Measurements from ENCODE around the gene PSMB3. TPM values are rescaled to one million over a fixed set of nuclear protein-coding genes. Genes with fewer than 3 reads are reported as not detected.

Gene PSMB3
- total and polyA plus RNA-seq, 9 of the 15 experiments (the other 6 are each of a cell fraction or from before 2014, with no cell fraction given): 460 to 2,775 (median 574) TPM

GRCh38 chr17:38733982-38734973, 18.3 kb upstream of the PSMB3 start:
- Histone ChIP-seq H2AFZ (ENCODE audit: low read depth, low read length) (no peak overlapping the region), H3K4me3 (no peak overlapping the region), H3K9me1 (ENCODE audit: control insufficient read depth, insufficient read depth, low read length) (peaks cover 3% of the 10 kb centered on the region), H4K20me1 (replicated peaks; ENCODE audit: control insufficient read depth, insufficient read depth, low read length) (0 out of 2 replicates have a peak, but pooled peaks cover 3% of the 10 kb centered on the region), H3K4me2 (ENCODE audit: insufficient read depth, low read length) (no peak overlapping the region), H3K79me2 (ENCODE audit: control insufficient read depth, insufficient read depth, low read length) (peaks cover 24% of the 10 kb centered on the region), H3K9ac (ENCODE audit: insufficient read depth in 1 of 2, low read depth in 2 of 2, low read length in 2 of 2) (peak overlapping the region in 1 of 2 experiments; percentile 14; a peak in 1 of 4 replicates), H3K27ac (ENCODE audit: extremely low read depth, low read depth, low read length) (no peak overlapping the region), H3K36me3 (ENCODE audit: control insufficient read depth, insufficient read depth, low read length) (peaks cover 69% of the 10 kb centered on the region; the same call in 2 of the 3 replicates), H3K27me3 (ENCODE audit: control insufficient read depth in 2 of 2, insufficient read depth in 2 of 2, low read length in 2 of 2) (no peaks in the 10 kb centered on the region), H3K4me1 (replicated peaks in 1 of 2; ENCODE audit: control insufficient read depth in 2 of 2, insufficient read depth in 2 of 2, low read length in 2 of 2) (peaks cover 26 to 62% of the 10 kb centered on the region in 2 experiments), H3K9me3 (replicated peaks; ENCODE audit: control insufficient read depth, insufficient read depth, low read depth, low read length) (no peaks in the 10 kb centered on the region)
- no peak for FAIRE-seq
- BruUV-seq (replicated peaks): TSS peak; percentile 45
- 68% methylated on average over 11 of the region's 15 CpGs for WGBS (ENCODE audit: insufficient coverage, low coverage, missing lambda C conversion rate)
- CTCF ChIA-PET (ENCODE audit: low intra/inter-chr PET ratio): interaction anchor here (0.8 to 3.0 kb wide), 4 partner anchors 58 to 418 kb away, joined by 5 to 25 read pairs (median 6); no protein-coding TSS in a partner anchor
- peak; percentile 48 for ATAC-seq
- intact Hi-C loops (cut with micrococcal nuclease) (no loop called here), in situ Hi-C loops (cut with MboI) (loop anchor here (5.0 kb wide), 1 partner anchor 57 kb away; no protein-coding TSS in a partner anchor)
- POLR2A ChIA-PET: interaction anchor here (0.5 to 1.0 kb wide), 3 partner anchors 38 to 167 kb away, joined by 3 read pairs; no protein-coding TSS in a partner anchor
- DNase-seq (ENCODE audit: extremely low read depth in 1 of 4, low spot score in 3 of 4): peak in 1 of 4 experiments; percentile 59
- TF ChIP-seq ZNF232 (CRISPR knock-in tag; IDR thresholded peaks at IDR 0.05) (no peak), ZNF217 (CRISPR knock-in tag; IDR thresholded peaks at IDR 0.05) (no peak), ZNF12 (CRISPR knock-in tag; IDR thresholded peaks at IDR 0.05) (no peak), RCOR1 (IDR thresholded peaks at IDR 0.05; ENCODE audit: borderline replicate concordance in 1 of 2, low read depth in 2 of 2, low read length in 2 of 2) (0 out of 4 replicates have a peak, but pooled peaks of 1 of the 2 experiments have one; percentile 12), ETS1 (conservative IDR thresholded peaks at IDR 0.05; ENCODE audit: control insufficient read depth, low read depth, low read length) (no peak), ZNF79 (CRISPR knock-in tag; IDR thresholded peaks at IDR 0.05; ENCODE audit: low read depth) (no peak), CTCF (IDR thresholded peaks at IDR 0.05 in 2 of 3, conservative IDR thresholded peaks at IDR 0.05 in 1 of 3; ENCODE audit: insufficient read depth in 2 of 3, low read depth in 1 of 3, low read length in 3 of 3) (peak; percentile 54 to 58 (median 56)), SMAD1 (IDR thresholded peaks at IDR 0.05; ENCODE audit: low read depth, low read length, partially characterized antibody) (no peak), RAD21 (CRISPR knock-in tag; conservative IDR thresholded peaks at IDR 0.05 in 1 of 2, IDR thresholded peaks at IDR 0.05 in 1 of 2) (peak in 1 of 2 experiments; percentile 37; a peak in 2 of 4 replicates), TFAM (CRISPR knock-in tag; conservative IDR thresholded peaks at IDR 0.05) (no peak), MBD1 (CRISPR knock-in tag; IDR thresholded peaks at IDR 0.05) (no peak), ZNF239 (CRISPR knock-in tag; IDR thresholded peaks at IDR 0.05) (no peak), POLR2A (conservative IDR thresholded peaks at IDR 0.05) (peak; percentile 23; the same call in 1 of the 2 replicates), ZFX (CRISPR knock-in tag; IDR thresholded peaks at IDR 0.05) (no peak)

All from K562 (cell line).